H9 (cell line): ENCODE results near the gene IRF1. TPM values are rescaled to one million over a fixed set of nuclear protein-coding genes. Genes with fewer than 3 reads are reported as not detected.

ENCODE experiments used
- DNase-seq: peaks from one replicate; pipeline ENCODE4 v3.0.0-alpha.2; 2017
- H2AFZ ChIP-seq: one replicate; pipeline ENCODE4 v1.6.1; 2013; ENCODE audit warnings: mild to moderate bottlenecking, low read length, control low read depth, moderate library complexity
- H2AK5ac ChIP-seq: 2 replicates; pipeline ENCODE4 v1.6.1; 2013; ENCODE audit warnings: low read length, control low read depth, mixed read lengths; ENCODE audit not compliant: insufficient read length
- H2BK120ac ChIP-seq: one replicate; pipeline ENCODE4 v1.6.1; 2013; ENCODE audit warnings: low read depth, mild to moderate bottlenecking, low read length, control low read depth, inconsistent platforms; ENCODE audit not compliant: poor library complexity, severe bottlenecking
- H2BK12ac ChIP-seq: 2 replicates; pipeline ENCODE4 v1.6.1; 2013; ENCODE audit warnings: low read length, control low read depth, mixed read lengths, low read depth; ENCODE audit not compliant: insufficient read length
- H2BK15ac ChIP-seq: 2 replicates; pipeline ENCODE4 v1.6.1; 2013; ENCODE audit warnings: low read depth, low read length, control low read depth
- H2BK20ac ChIP-seq: one replicate; pipeline ENCODE4 v1.6.1; 2013; ENCODE audit warnings: low read depth, mild to moderate bottlenecking, low read length, control low read depth, inconsistent platforms; ENCODE audit not compliant: poor library complexity, severe bottlenecking
- H2BK5ac ChIP-seq: 2 replicates; pipeline ENCODE4 v1.6.1; 2013; ENCODE audit warnings: low read length, control low read depth, mixed read lengths; ENCODE audit not compliant: insufficient read length
- H3K14ac ChIP-seq: 2 replicates; pipeline ENCODE4 v1.6.1; 2013; ENCODE audit warnings: low read length, control low read depth; ENCODE audit not compliant: insufficient read depth
- H3K18ac ChIP-seq: 2 replicates; pipeline ENCODE4 v1.6.1; 2013; ENCODE audit warnings: low read depth, mild to moderate bottlenecking, mixed read lengths, low read length, control low read depth; ENCODE audit not compliant: insufficient read length
- H3K23ac ChIP-seq: 2 replicates; pipeline ENCODE4 v1.6.1; 2013; ENCODE audit warnings: low read length, control low read depth, mixed read lengths, low read depth; ENCODE audit not compliant: insufficient read length
- H3K23me2 ChIP-seq: 2 replicates; pipeline ENCODE4 v1.6.1; 2013; ENCODE audit warnings: low read depth, mild to moderate bottlenecking, mixed read lengths, low read length, control low read depth; ENCODE audit not compliant: insufficient read length, poor library complexity, severe bottlenecking
- H3K27ac ChIP-seq: 2 replicates; pipeline ENCODE4 v1.5.1; 2013; ENCODE audit warnings: low read length, control low read depth, mixed read lengths, low read depth; ENCODE audit not compliant: insufficient read length
- H3K27me3 ChIP-seq: 2 replicates; pipeline ENCODE4 v1.6.1; 2013; ENCODE audit warnings: low read length, control low read depth, inconsistent platforms; ENCODE audit not compliant: insufficient read depth
- H3K4ac ChIP-seq: 2 replicates; pipeline ENCODE4 v1.6.1; 2013; ENCODE audit warnings: low read depth, mild to moderate bottlenecking, control low read depth, inconsistent platforms, low read length, moderate library complexity
- H3K4me1 ChIP-seq: 2 replicates; pipeline ENCODE4 v1.6.1; 2013; ENCODE audit warnings: low read length, control low read depth, inconsistent platforms; ENCODE audit not compliant: insufficient read depth
- H3K4me2 ChIP-seq: 2 replicates; pipeline ENCODE4 v1.6.1; 2013; ENCODE audit warnings: low read length, control low read depth, mixed read lengths; ENCODE audit not compliant: insufficient read length, insufficient read depth
- H3K56ac ChIP-seq: 2 replicates; pipeline ENCODE4 v1.6.1; 2013; ENCODE audit warnings: low read depth, mild to moderate bottlenecking, mixed read lengths, low read length, control low read depth; ENCODE audit not compliant: insufficient read length
- H3K79me1 ChIP-seq: 2 replicates; pipeline ENCODE4 v1.6.1; 2013; ENCODE audit warnings: low read depth, mild to moderate bottlenecking, moderate library complexity, low read length, control low read depth, inconsistent platforms; ENCODE audit not compliant: insufficient read depth, poor library complexity, severe bottlenecking
- H3K79me2 ChIP-seq: 2 replicates; pipeline ENCODE4 v1.6.1; 2013; ENCODE audit warnings: low read length, control low read depth, inconsistent platforms; ENCODE audit not compliant: insufficient read depth
- H3K9ac ChIP-seq: 2 replicates; pipeline ENCODE4 v1.6.1; 2013; ENCODE audit warnings: low read length, control low read depth, mixed read lengths; ENCODE audit not compliant: insufficient read length; ENCODE audit errors: extremely low read depth
- H3K9me3 ChIP-seq: one replicate; pipeline ENCODE4 v1.6.1; 2013; ENCODE audit warnings: low read depth, low read length, inconsistent platforms; ENCODE audit not compliant: control insufficient read depth
- H3T11ph ChIP-seq: one replicate; pipeline ENCODE4 v1.6.1; 2013; ENCODE audit warnings: mild to moderate bottlenecking, low read length, control low read depth, inconsistent platforms
- H4K20me1 ChIP-seq: one replicate; pipeline ENCODE4 v1.6.1; 2013; ENCODE audit not compliant: control insufficient read depth, insufficient read length, insufficient read depth
- H4K5ac ChIP-seq: 2 replicates; pipeline ENCODE4 v1.6.1; 2013; ENCODE audit warnings: low read depth, mild to moderate bottlenecking, mixed read lengths, low read length, control low read depth; ENCODE audit not compliant: insufficient read length
- H4K8ac ChIP-seq: replicated peaks from 2 replicates; pipeline ENCODE4 v1.6.1; 2013; ENCODE audit warnings: low read length, control low read depth, mixed read lengths, low read depth; ENCODE audit not compliant: insufficient read length
- H4K91ac ChIP-seq: 2 replicates; pipeline ENCODE4 v1.6.1; 2013; ENCODE audit warnings: low read depth, mild to moderate bottlenecking, moderate library complexity, mixed read lengths, low read length, control low read depth; ENCODE audit not compliant: insufficient read length
- H3K27ac Mint-ChIP-seq, 3 experiments: 2 replicates in 2 of 3; 3 replicates in 1 of 3; pipeline ENCODE4 v1.8.0; 2020 to 2021; ENCODE audit warnings: mixed read lengths in 3 of 3, mild to moderate bottlenecking in 1 of 3, moderate library complexity in 1 of 3
- H3K27me3 Mint-ChIP-seq: 2 replicates; pipeline ENCODE4 v1.8.0; 2021; ENCODE audit warnings: low read depth, mild to moderate bottlenecking, moderate library complexity, mixed read lengths
- H3K36me3 Mint-ChIP-seq, 3 experiments: 2 replicates in 2 of 3; 3 replicates in 1 of 3; pipeline ENCODE4 v1.8.0; 2020 to 2021; ENCODE audit warnings: low read depth in 3 of 3, mixed read lengths in 3 of 3; ENCODE audit not compliant: insufficient read depth in 1 of 3
- H3K4me1 Mint-ChIP-seq, 2 experiments: 2 replicates each; pipeline ENCODE4 v1.8.0; 2020; ENCODE audit warnings: mixed read lengths in 2 of 2
- H3K4me3 Mint-ChIP-seq, 2 experiments: 2 replicates in 1 of 2; 3 replicates in 1 of 2; pipeline ENCODE4 v1.8.0; 2020 to 2021; ENCODE audit warnings: mild to moderate bottlenecking in 2 of 2, mixed read lengths in 2 of 2, moderate library complexity in 1 of 2
- H3K9me3 Mint-ChIP-seq, 2 experiments: 2 replicates in 1 of 2; 3 replicates in 1 of 2; pipeline ENCODE4 v1.8.0; 2020; ENCODE audit warnings: mild to moderate bottlenecking in 2 of 2, mixed read lengths in 2 of 2, moderate library complexity in 1 of 2
- WGBS: extraction: QIAGEN DNeasy Blood & Tissue Kit; methylation state at CpG from one replicate; pipeline ENCODE4 v1.1.7; 2013; ENCODE audit warnings: missing lambda C conversion rate, low lambda C conversion rate, mixed read lengths; ENCODE audit not compliant: insufficient read length; ENCODE audit errors: extremely low coverage; 5-methylcytosine and 5-hydroxymethylcytosine counted together
- total RNA-seq: library from RNA; stranded (reverse); gene quantifications from 2 replicates; pipeline ENCODE4 v1.2.1, GENCODE V29; 2021
- TF ChIP-seq, protein P1 (sequence below): fragments of 200-600 bp; sonication (generic); conservative IDR thresholded peaks from 3 replicates; pipeline ENCODE4 v1.8.0; 2021; ENCODE audit warnings: antibody characterized with exemption, mild to moderate bottlenecking

IRF1 gene
- total RNA-seq, 1 experiment from 2014 or later, result 8.7 TPM

DNA sequence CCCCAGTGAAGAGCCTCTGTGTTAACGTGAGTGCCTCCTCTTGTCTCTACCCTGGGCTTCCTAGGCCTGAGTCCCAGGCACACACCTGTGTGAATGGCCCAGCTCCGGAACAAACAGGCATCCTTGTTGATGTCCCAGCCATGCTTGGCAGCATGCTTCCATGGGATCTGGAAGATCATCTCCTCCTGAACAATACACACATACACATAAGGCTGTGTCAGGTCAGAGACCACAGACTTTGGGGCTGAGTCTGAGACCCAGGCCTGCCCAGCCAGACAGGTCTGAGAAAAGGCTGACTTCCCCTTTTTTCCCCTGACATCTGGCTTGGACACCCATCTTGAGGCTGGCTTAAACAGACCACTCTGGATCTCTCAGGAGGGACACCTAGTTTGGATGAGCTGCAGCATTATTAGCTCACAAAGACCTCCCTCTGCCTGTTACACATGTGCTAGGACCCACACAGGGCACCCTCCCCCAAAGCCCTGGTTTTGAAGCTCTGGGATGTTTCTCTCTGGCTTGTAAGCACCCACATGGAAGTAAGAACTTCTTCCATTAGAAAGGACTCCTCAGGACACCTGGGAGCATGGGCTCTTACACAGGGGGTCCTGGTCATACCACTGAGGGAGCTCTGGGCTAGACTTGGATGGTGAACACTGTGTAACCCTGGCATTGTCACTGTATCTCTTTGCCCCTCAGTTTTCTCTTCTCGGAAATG is 2.6 kb downstream of the IRF1 start:
- H2BK12ac ChIP-seq, result no peak overlapping the region
- H3K23me2 ChIP-seq, result peaks cover 13% of the 10 kb centered on the region
- no peak overlapping the region for H2BK15ac ChIP-seq
- peaks cover 16% of the 10 kb centered on the region for H3K27me3 Mint-ChIP-seq
- no peak overlapping the region for H3K18ac ChIP-seq
- no peak overlapping the region for H3K4me3 Mint-ChIP-seq
- H3K79me2 ChIP-seq, result no peaks in the 10 kb centered on the region; the same call in 1 of the 2 replicates
- TF ChIP-seq, protein P1, sequence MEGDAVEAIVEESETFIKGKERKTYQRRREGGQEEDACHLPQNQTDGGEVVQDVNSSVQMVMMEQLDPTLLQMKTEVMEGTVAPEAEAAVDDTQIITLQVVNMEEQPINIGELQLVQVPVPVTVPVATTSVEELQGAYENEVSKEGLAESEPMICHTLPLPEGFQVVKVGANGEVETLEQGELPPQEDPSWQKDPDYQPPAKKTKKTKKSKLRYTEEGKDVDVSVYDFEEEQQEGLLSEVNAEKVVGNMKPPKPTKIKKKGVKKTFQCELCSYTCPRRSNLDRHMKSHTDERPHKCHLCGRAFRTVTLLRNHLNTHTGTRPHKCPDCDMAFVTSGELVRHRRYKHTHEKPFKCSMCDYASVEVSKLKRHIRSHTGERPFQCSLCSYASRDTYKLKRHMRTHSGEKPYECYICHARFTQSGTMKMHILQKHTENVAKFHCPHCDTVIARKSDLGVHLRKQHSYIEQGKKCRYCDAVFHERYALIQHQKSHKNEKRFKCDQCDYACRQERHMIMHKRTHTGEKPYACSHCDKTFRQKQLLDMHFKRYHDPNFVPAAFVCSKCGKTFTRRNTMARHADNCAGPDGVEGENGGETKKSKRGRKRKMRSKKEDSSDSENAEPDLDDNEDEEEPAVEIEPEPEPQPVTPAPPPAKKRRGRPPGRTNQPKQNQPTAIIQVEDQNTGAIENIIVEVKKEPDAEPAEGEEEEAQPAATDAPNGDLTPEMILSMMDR, result no peak
- no peak overlapping the region for H4K5ac ChIP-seq
- H3K4me1 Mint-ChIP-seq, result peaks cover 19 to 22% of the 10 kb centered on the region in 2 experiments
- H4K20me1 ChIP-seq, result no peaks in the 10 kb centered on the region
- no peaks in the 10 kb centered on the region for H3K4me1 ChIP-seq
- no peak overlapping the region for H4K91ac ChIP-seq
- H3K4ac ChIP-seq, result no peak overlapping the region
- H3K27me3 ChIP-seq, result no peaks in the 10 kb centered on the region
- no peak overlapping the region for H3K56ac ChIP-seq
- no peak overlapping the region; the same call in 1 of the 2 replicates for H3K14ac ChIP-seq
- H3K36me3 Mint-ChIP-seq, result peaks cover 14 to 33% (median 32%) of the 10 kb centered on the region in 3 experiments
- no peak overlapping the region for H3K23ac ChIP-seq
- no peak overlapping the region for H2AFZ ChIP-seq
- no peaks in the 10 kb centered on the region; a peak in 1 of 5 replicates for H3K9me3 Mint-ChIP-seq
- no peak overlapping the region for H4K8ac ChIP-seq
- H3K9ac ChIP-seq, result no peak overlapping the region
- no peaks in the 10 kb centered on the region for H3K9me3 ChIP-seq
- H2BK20ac ChIP-seq, result no peak overlapping the region
- H2BK5ac ChIP-seq, result no peak overlapping the region
- H3K27ac ChIP-seq, result no peak overlapping the region
- H2AK5ac ChIP-seq, result no peak overlapping the region
- peak; percentile 8 for DNase-seq
- no CpG with 5 or more reads among the region's 3 CpGs for WGBS
- H3K4me2 ChIP-seq, result no peak overlapping the region
- H3K79me1 ChIP-seq, result no peaks in the 10 kb centered on the region
- no peak overlapping the region for H3T11ph ChIP-seq
- H3K27ac Mint-ChIP-seq, result no peak overlapping the region
- H2BK120ac ChIP-seq, result no peak overlapping the region
